ENCODE data around the gene ARRDC1. TPM values are rescaled to one million over a fixed set of nuclear protein-coding genes. Genes with fewer than 3 reads are reported as not detected.

ARRDC1 gene
- total RNA-seq, 2 donors from 2014 or later = 40.5 to 56.4 TPM

GRCh38 chr9:137614631-137615386, 9.3 kb downstream of the ARRDC1 start:
- Histone ChIP-seq H3K4me3 (no peak overlapping the region), H3K9me3 (no peaks in the 10 kb centered on the region), H3K27me3 (replicated peaks; ENCODE audit: insufficient read depth) (no peaks in the 10 kb centered on the region), H3K27ac (no peak overlapping the region), H3K4me1 (ENCODE audit: control insufficient read depth in 1 of 2, low read depth in 2 of 2) (peaks cover 20 to 35% of the 10 kb centered on the region in 2 donors), H3K36me3 (peaks cover 18% of the 10 kb centered on the region)
- no peak for DNase-seq (ENCODE audit: low spot score)
- no peak for TF ChIP-seq CTCF (IDR thresholded peaks at IDR 0.05)
- ATAC-seq (ENCODE audit: insufficient number of reproducible peaks, low FRiP score, low read depth) = no peak

GRCh38 chr9:137615387-137615871, 9.9 kb downstream of the ARRDC1 start:
- Histone ChIP-seq H3K36me3 (peaks cover 18% of the 10 kb centered on the region), H3K27me3 (replicated peaks; ENCODE audit: insufficient read depth) (no peaks in the 10 kb centered on the region), H3K9me3 (no peaks in the 10 kb centered on the region), H3K27ac (no peak overlapping the region), H3K4me3 (no peak overlapping the region), H3K4me1 (ENCODE audit: control insufficient read depth in 1 of 2, low read depth in 2 of 2) (peaks cover 27 to 42% of the 10 kb centered on the region in 2 donors)
- no peak for ATAC-seq (ENCODE audit: insufficient number of reproducible peaks, low FRiP score, low read depth)
- no peak for TF ChIP-seq CTCF (IDR thresholded peaks at IDR 0.05)
- DNase-seq (ENCODE audit: low spot score) = no peak

- Histone ChIP-seq H3K27me3 (replicated peaks; ENCODE audit: insufficient read depth) (no peaks in the 10 kb centered on the region), H3K4me3 (peak within 1 kb of the TSS; percentile 99), H3K4me1 (ENCODE audit: control insufficient read depth in 1 of 2, low read depth in 2 of 2) (peaks cover 30 to 39% of the 10 kb centered on the region in 2 donors), H3K36me3 (peaks cover 18% of the 10 kb centered on the region), H3K27ac (peak within 1 kb of the TSS; percentile 92 to 93), H3K9me3 (no peaks in the 10 kb centered on the region)
- ATAC-seq (ENCODE audit: insufficient number of reproducible peaks, low FRiP score, low read depth) (peak; percentile 92), DNase-seq (ENCODE audit: low spot score) (peak; percentile 17)
- TF ChIP-seq CTCF (IDR thresholded peaks at IDR 0.05) = no peak
Observed at GRCh38 chr9:137618105-137619067, 12.9 kb downstream of the ARRDC1 start, which contains the start of gene EHMT1. TSS of gene EHMT1 (plus strand) at chr9:137619005. CDS start at chr9:137619029, 24 bp downstream.

- ATAC-seq (ENCODE audit: insufficient number of reproducible peaks, low FRiP score, low read depth) = peak; percentile 14
- TF ChIP-seq CTCF (IDR thresholded peaks at IDR 0.05) = no peak
- Histone ChIP-seq H3K4me3 (peak overlapping the region; percentile 80), H3K9me3 (no peaks in the 10 kb centered on the region), H3K36me3 (peaks cover 14% of the 10 kb centered on the region), H3K4me1 (ENCODE audit: control insufficient read depth in 1 of 2, low read depth in 2 of 2) (peaks cover 30 to 39% of the 10 kb centered on the region in 2 donors), H3K27ac (peak overlapping the region; percentile 55 to 76), H3K27me3 (replicated peaks; ENCODE audit: insufficient read depth) (no peaks in the 10 kb centered on the region)
- no peak for DNase-seq (ENCODE audit: low spot score)
Observed at GRCh38 chr9:137619240-137620047, 14.0 kb downstream of the ARRDC1 start.

All from thoracic aorta (tissue), 2 donors.